HG02981 (cell line): ENCODE results near the gene PRDM8.
A peak's percentile ranks its signal among the peaks of the same experiment; 100 is the strongest.

ENCODE experiments used
- ATAC-seq: cut with Tn5 transposase; IDR thresholded peaks from one replicate; pipeline ENCODE4 v1.9.1; 2021; ENCODE audit warnings: mild to moderate bottlenecking, moderate library complexity; ENCODE audit not compliant: unreplicated experiment

The PRDM8 gene

DNA sequence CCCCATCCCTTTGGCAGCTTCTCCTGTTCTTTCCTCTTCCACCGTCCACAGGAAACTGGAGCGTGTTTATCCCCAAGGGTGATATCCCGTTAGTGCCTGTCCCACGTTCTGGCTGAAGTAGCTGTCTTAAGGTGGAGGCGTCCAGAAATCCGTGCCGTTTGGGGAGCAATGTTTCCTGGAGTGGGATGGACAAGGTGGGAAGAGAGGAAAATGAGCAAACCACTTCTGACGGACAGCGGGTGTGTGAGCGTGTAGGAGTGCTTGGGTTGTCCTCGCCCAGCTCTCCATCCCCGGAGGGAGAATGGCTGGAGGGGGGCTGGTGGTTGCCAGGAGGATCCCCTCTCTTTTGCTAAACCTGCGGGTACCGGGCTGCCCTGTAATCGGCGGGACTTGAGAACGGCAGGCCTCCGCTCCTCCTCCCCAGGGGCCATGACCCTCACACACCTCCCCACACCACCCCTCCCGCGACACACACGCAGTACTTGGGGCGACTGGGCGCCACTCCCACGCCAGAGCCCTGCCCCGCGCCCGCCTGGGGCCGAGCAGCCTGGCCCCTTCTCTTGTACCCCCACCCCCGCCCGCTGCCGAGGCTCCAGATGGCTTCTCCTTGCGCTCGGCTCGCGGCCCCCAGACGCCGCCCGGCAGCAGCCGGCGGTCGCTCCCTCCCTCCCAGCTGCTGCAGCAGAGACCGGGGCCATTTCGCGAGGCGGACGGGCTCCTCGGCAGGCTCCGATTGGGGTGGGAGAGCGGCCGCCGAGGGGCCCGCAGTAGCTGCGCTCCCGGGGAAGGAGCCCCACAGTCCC, 13.9 kb upstream of the PRDM8 start:
- ATAC-seq = peak; percentile 35

DNA sequence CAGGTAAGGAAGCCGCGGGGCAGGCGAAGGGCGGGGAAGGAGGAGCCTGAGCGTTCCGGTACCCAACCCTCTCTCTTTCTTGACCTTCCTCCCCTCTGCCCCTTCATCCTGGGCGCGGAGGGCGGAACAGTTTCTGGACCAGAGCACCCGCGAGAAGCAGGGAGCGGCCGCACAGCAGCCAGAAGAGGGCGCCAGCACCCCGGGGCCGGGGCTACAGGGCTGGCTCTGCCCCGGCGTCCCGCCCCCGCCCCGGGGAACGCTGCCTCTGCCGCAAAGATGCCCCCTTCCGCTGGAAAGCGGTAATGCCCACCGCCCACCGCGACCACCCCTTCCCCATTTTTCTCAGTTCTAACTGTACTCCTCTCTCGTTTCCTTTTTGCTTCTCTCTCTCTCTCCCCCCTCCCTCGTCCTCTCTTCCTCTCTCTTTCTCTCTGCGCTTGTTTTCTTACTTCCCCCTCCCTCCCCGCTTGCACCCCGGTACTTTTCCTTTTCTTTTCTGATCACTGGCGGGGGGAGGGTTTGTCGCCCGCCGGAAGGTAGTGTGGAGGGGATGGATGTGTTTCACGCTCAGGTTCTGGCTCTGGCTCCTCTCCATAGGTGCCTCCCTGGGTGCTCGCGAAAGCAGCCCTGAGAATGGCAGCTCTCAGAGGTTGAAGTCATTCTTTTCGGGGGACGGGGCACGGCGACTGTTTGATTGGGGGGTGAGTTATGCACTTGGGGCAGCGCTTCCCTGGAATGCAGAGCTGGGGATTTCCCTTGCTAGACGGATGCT, 13.1 kb upstream of the PRDM8 start:
- peak; percentile 89 for ATAC-seq

DNA sequence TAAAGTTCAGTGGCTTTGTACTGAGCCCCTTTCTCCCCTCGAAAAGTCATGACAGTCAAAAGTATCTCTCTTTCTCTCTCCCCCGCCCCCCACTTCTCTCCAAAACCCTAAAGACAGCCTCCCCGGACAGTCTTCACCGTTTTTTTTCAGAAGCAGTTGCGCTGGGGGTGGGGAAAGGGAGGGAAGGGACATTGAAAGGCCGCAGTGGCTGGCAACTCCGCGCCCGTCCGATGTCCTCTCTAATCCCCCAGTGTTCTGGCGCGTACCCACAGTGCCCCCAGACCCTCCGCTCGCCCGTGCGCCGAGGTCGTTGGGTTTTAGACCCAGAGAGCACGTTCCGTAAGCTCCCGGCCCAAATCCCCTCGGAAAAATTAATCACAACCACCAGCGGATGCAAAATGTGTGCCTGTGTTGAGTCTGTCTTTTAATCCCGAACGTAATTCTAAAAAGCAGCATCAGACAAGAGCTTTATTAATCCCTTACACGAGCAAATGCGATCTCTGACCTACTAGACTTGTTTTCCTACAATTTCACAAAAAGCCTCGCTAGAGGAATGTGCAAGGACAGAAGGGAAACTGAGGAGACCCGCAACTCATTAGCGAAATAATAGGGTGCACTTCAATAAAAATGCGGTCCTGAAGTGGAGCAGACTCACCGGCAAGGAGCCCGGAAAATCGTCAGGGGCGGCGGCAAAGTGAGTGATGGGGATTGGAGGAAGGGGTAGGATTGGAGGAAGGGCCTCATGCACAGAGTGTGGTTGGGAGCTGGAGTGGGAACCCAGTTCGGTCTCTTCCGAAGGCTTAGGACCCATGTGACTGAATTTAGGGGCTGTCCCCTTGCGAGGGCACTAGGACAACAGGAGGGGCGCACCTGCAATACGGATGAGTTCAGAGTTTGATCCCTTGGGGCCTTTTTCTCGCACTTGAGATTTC, 12.2 kb upstream of the PRDM8 start:
- ATAC-seq = no peak

DNA sequence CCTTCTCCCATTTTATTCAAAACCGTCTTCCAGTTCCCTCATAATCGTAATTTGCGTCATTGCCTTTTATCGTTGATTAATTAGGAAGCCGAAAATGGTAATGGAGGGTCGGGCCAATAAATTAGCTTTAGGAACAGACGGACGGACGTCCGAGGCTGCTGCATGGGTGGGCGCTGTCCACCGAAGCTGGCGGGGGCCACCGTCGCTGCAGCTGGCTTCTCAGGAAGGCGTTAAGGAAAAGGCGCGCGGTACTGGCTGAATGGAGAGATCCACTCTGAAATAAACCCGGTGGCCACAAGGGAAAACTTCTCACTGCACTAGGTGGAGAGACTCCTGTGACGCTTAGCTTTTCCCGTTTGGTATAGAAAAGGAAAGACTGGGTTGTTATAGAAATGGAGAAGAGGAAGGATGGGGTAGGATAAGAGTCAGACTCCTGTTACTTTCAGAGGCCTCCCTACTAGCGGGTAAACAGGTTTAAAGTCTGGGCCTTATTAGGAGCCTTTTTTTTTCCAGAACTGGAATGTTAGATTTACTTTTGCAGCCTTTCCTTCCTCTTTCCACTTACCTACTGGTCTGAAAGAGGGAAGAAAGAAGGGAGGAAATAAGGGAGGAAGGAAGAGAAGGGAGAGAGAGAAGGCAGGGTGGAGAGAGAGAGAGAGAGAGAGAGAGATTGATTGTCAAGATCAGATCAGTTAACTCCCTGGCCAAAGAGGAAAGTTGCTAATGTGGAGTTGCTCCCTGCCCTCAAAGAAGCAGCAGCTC, 11.3 kb upstream of the PRDM8 start:
- no peak for ATAC-seq

DNA sequence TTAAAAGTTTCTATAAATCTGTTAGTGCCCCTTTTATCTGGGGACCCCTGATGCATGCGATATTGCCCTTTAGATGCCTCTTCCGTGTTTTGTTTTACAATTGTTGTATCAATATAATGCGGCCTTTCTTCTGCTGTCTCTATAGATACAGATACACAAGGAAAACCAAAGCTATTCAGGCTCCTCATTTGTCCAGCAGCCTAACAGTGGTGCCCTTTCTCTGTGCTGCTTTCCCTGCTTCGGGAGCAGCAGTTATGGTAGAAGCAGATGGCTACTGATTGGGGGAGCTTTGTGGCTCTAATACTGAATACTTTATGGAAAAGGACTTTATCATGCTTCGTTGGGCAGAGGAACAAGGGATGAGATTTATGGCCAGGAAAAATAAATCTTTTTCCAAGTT, 10.6 kb upstream of the PRDM8 start:
- no peak for ATAC-seq

DNA sequence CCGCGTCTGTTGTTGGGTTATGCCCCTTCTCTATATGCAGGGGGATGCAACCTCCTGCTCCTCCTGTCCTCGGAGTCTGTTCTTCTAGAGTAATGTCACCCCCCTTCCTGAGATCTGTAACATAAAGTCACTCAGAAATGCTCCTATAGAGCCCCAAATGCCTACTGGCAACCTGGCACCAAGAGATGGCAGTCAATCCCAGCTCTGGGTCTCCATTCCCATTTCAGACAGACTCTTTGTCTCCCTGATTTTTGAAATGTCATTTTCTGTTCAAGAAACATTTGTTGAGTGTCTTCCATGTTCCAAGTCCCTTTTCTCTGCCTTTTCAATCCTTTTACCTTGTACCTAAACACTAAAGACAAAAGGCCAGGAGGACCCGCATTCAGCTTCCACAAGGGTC, 9.6 kb upstream of the PRDM8 start:
- ATAC-seq = no peak

DNA sequence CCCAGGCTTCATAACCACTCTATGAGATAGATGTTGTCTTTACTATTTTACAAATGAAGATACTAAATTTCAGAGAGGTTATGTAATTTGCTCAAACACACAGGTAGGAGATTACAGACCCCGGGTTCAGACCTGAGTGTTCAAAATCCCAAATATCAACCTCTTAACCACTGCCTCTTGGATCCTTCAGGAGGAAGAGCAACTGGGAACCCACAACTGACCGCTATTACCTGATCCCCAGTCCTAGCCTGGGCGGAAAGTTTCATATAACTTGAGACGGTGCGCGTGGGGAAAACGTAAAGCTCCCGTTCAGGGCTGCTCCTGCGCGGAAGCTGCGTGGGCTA, 8.9 kb upstream of the PRDM8 start:
- no peak for ATAC-seq

DNA sequence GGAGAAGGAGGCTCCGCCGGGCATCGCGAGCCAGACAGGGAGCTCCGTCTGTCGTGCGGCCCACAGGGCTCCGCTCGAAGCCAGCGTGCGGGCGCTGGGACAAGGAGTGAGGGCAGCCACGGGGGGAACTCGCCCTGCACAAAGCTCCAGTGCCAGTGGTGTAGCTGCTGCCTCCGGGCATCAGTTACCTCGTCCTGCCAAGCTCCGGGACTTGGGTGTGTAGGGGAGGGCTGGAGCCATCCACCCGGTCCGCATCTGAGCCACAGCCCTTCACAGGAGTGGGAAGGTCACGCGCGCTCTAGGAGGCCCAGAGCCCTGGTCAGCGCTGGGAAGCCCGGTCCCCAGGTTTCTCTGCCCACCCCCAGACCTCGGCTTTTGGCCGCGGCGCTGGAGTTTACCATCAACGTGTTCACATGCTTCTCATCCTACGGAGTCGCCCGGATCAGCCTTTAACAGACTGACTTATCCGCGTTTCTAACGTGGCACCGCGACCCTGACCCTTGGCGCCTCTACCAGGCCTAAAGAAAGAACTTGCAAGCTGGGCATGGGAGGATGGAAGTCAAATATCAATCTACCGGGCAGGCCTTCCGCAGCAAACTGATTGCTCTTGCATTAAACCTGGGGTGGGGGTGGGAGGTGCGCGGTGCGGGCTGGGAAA, 8.4 kb upstream of the PRDM8 start:
- ATAC-seq = no peak

DNA sequence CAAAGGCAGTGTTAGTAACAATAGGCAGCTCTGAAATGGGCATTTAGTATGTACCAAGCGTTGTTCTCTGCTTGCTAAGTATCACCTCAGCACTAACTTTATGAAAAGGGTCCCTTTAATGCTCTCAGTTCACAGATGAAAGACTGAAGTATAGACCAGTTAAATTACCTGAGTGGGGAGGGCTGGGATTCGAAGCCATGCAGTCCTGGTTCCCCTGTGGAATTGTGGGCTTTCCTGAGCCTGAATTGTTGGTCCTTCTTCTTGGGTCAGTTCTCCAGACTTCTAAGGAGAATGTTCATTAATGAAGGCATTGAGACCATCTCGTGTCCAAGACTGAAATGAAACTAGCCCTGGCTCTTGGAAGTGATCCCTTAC, 7.7 kb upstream of the PRDM8 start:
- no peak for ATAC-seq

DNA sequence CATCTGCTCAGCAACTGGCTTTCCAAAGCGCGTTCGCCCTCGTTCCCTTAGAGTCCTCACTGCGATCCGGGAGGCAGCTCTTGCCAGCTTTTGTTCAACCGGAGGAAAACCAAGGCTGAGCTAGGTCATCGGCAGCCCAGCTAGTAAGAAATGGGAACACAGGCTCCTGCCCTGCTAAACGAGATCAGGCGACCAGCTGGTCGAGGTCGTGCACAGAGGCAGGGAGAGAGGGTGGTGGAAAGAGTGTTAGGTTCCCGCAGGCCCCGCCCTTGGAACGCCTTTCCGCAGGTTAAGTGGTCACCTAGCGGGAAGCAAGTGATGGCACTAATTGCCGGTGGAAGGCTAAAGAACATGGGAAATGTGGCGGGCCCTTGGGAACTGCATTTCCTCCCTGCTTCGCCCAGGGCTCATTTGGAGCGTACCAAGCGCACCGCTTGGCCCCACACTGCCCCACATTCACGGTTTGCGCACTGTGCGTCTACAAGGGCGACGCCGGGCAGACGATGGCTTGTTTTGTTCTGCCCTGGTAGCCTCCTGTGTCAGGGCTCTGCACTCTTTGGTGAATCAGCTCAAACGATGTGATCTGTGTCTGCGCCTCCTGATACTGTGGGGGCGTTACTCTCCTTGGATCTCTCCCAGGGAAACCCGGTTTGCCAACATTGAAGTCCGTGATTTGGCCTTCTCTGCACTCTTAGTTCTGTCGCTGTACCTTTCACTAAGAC, 7.2 kb upstream of the PRDM8 start:
- no peak for ATAC-seq

DNA sequence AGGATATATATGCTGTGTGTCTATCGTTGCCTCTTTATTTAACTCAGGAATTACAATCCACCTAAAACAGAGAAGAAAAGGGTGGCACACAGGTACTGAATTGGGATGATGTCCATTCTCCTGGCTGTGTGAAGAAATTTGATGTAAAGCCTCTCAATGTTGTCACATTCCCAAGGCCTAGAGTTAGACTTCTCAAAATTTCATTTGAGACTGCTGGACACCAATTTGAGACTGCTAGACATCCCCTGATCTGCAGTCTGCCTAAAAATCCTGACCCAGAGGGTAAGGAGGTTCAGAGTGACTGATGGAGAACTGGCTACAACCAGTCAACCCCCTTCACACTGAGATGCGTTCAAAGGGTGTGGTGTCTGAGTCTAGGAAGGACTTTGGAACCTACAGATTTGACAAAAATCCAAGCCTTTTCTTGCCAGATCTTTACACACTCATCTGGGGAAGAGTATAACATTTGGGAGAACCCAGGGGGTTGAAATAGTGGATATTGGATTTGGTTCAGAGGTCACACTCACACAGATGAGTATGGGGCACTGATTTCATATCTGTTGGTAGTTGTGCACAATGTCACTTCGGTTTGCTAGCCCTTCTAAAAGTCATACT, 4.9 kb upstream of the PRDM8 start:
- ATAC-seq = no peak

DNA sequence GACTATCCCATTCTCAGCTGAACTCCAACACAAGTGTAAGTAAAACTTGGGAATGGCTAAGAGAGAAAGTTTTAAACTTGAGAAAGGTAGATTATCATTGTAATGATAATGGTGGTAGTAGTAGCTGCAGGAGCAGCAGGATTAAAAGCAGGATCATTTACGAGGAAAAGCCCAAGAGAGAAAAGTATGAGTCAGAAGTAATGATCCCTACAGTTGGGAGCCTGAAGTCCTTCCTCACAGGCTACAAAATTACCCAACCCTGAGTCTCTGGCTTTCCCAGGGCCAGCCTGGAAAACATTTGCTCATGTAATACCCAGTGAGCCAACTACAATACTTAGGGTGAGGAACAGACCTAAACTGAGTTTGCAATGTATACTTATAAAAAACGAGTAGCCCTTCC, 4.4 kb upstream of the PRDM8 start:
- ATAC-seq = no peak

DNA sequence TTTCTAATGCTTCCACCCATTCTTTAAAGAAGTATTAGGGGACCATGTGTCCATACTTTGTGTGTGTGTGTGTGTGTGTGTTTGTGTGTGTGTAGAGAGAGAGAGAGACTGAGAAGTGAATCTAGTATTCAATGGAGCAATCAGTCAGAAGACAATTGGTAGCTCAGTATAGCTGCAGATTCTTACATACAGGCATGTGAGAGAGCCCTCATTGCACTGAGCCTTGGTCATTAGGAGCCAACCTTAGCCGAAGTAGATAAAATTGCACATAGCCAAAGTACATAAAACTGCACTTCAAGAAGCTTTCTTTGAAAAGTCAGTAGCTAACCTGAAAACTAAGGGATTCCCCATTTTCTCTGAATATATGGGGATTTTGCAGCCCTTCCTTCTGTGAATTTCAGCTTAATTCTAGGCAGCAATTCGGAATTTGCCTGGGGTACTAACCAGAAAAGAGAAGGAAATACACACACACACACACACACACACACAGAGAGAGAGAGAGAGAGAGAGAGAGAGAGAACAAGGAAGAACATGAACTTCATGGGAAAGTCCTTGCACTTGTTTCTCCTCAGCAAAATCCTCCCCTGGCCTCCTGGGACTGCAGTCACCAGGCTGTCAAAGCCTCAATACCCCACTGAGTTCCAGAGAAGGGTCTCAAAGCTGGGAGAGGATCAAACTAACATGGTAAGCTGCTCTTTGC, 1.7 kb upstream of the PRDM8 start:
- ATAC-seq = no peak

DNA sequence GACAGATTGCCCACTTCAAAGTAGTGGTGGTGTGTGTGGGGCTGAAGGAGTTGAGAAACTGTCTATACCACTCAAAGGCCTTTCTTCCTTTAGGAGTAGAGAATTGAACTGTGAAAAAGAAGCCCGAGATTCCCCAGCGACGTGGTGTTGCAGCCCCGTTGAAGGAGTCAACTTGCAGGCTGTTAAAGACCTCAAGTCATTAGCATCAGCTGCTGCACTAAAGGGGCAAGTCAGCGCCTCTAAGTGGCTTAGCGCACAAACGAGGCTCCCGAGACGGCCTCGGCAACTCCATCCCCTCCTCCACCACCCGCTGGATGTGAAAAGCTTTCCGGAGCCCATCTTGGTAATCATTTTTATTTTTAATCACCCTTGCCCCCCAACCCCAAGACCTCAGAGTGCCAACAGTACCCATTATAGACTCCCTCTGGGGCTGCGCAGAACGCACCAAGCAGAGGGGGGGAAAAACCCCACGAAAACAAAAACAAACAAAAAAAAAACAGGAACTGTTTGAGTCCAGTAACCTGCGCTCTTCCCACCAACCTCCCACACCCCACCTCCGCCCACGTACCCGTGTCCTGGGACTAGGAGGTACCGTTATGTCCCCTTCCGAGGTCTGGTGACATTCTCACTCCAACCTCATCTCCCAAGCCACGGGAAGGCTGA, 913 bp upstream of the PRDM8 start:
- ATAC-seq = no peak

DNA sequence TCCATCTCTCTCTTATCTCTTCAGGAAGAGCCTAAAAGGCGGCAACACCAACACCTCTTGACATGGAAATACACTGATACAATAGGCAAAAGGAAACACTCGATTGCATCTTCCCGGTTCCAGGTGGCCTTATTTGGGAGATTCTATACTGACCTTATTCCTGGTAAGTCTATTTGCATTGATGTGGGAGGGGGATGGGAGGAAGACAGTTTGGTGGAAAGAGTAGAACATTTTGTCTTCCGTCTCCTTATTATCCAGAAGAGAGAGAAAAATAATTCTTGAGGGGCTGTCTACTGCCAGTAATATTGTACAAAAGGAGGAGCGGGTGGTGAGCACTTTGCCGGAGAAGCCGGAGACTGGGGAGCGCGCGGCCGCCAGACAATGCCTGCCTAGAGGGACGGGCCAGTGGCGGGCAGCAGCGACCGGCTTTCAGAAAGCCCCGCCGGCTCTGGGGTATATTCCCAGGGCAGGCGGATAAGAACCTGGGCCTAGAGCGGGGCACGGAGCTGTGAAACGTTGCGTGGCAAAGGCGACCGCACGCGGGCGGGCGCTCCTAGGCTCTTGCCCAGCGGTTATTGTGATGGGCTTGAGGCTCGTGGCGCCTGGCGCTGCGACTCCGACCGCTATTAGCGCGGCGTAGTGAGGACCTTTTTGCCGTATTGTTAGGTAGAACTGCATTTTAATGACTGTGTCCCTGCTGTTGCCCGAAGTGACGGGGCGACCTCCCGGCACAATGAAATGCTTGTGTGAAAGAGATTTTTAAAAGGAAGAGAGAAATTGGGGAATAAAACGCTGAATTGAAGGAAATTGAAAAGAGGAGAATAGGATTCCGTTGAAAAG, 518 bp downstream of the PRDM8 start:
- ATAC-seq = no peak

DNA sequence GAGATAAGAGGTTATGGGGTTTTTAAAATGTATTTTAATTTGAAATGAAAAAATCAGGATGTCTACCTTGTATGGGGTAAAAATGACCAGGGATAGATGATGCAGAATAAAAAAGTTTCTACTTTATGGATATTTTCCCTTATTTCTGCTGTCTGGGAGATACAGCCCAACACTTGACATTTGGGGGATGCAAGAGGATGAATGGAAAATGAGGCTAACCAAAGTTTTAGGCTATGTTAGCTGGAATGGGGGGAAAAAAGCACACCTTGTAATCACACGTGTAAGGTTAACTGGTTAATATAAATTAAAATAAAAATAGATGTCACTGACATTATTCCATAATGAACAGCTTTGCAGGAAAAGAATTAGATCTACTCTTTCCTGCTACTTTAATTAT, 1.1 kb downstream of the PRDM8 start:
- no peak for ATAC-seq

DNA sequence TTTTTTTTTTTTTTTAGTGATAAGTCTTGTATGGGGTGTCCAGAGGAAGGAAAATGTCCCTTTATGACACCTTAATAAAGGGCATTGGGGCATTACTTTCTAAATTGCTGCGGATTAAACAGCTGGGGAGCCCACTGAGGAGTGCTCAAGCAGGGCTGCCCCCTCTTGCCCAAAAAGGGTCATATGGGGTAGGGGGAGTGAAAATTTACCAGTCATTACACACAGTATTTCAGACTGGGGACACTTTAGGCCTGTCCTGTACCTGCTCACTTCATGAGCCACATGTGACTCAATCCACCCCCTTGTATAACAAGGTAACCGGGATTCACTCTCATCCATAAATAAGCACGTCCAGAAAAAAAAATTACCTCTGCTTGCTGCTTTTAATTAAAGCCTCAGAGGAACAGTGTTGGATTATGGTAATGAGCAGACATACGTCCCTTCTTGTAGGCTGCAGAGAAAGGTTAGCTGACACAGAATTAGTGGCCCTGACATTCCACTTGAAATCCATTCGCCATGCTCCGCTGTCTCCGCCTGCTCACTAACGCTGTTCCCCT, 1.8 kb downstream of the PRDM8 start:
- ATAC-seq = no peak
